ENCODE measurements around the gene RPL37A.

Gene RPL37A

DNA sequence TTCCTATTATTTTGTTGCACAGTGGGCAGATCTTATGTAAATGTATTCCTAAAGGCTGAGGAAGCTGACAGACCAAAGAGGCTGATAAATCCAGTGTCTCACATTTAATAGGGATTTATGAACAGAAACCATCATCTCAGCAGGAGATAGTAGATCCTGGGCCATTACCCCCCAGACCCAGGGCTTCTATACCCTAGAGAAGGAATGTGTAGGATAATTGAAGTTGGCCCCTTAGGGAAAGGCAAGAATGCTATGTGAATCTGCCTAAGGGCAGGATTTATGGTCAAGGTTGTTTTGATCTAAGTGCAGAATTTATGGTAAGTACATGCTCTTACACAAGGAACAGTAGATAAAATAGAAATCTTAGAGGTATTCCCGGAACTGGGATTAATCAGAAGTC lies 29.0 kb downstream of the RPL37A start:
- TF ChIP-seq YY1 (IDR thresholded peaks at IDR 0.05; ENCODE audit: low read depth) = no peak
- no peak for TF ChIP-seq EP300 (IDR thresholded peaks at IDR 0.05; ENCODE audit: borderline replicate concordance)
- TF ChIP-seq CREB1 (IDR thresholded peaks at IDR 0.05; ENCODE audit: low read depth) = no peak
- no peak for TF ChIP-seq TEAD4 (IDR thresholded peaks at IDR 0.05)
- no peak for TF ChIP-seq EGR1 (IDR thresholded peaks at IDR 0.05)
- no peak for TF ChIP-seq ZBTB7A (IDR thresholded peaks at IDR 0.05; ENCODE audit: low read depth)
- no peak for TF ChIP-seq TAF1 (IDR thresholded peaks at IDR 0.05; ENCODE audit: low read depth)
- TF ChIP-seq, protein P1, sequence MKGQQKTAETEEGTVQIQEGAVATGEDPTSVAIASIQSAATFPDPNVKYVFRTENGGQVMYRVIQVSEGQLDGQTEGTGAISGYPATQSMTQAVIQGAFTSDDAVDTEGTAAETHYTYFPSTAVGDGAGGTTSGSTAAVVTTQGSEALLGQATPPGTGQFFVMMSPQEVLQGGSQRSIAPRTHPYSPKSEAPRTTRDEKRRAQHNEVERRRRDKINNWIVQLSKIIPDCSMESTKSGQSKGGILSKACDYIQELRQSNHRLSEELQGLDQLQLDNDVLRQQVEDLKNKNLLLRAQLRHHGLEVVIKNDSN (IDR thresholded peaks at IDR 0.05) = no peak
- TF ChIP-seq CEBPB (IDR thresholded peaks at IDR 0.05) = no peak
- TF ChIP-seq, protein P2, sequence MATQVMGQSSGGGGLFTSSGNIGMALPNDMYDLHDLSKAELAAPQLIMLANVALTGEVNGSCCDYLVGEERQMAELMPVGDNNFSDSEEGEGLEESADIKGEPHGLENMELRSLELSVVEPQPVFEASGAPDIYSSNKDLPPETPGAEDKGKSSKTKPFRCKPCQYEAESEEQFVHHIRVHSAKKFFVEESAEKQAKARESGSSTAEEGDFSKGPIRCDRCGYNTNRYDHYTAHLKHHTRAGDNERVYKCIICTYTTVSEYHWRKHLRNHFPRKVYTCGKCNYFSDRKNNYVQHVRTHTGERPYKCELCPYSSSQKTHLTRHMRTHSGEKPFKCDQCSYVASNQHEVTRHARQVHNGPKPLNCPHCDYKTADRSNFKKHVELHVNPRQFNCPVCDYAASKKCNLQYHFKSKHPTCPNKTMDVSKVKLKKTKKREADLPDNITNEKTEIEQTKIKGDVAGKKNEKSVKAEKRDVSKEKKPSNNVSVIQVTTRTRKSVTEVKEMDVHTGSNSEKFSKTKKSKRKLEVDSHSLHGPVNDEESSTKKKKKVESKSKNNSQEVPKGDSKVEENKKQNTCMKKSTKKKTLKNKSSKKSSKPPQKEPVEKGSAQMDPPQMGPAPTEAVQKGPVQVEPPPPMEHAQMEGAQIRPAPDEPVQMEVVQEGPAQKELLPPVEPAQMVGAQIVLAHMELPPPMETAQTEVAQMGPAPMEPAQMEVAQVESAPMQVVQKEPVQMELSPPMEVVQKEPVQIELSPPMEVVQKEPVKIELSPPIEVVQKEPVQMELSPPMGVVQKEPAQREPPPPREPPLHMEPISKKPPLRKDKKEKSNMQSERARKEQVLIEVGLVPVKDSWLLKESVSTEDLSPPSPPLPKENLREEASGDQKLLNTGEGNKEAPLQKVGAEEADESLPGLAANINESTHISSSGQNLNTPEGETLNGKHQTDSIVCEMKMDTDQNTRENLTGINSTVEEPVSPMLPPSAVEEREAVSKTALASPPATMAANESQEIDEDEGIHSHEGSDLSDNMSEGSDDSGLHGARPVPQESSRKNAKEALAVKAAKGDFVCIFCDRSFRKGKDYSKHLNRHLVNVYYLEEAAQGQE (IDR thresholded peaks at IDR 0.05; ENCODE audit: low read depth) = no peak
- TF ChIP-seq NFIC (IDR thresholded peaks at IDR 0.05) = no peak
- TF ChIP-seq MAX (IDR thresholded peaks at IDR 0.05) = no peak

DNA sequence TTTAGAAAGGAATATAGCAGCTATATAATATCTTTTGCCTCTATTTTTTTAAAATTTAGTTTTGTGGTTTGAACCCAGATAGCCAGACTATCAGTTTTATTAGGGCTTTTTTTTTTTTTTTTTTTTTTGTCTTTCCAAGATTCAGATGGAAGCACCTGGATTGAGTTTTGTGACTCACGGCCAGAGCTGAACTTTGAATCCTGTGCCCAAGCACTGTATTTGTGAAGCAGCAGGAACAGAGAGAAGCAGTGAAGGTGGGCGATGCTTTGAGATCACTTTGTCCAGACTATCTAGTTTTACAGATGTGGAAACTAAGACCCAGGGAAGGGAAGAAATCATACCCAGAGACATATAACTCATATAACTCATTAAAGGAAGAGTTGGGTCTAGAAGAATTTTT lies 33.9 kb downstream of the RPL37A start:
- no peak for TF ChIP-seq EP300 (IDR thresholded peaks at IDR 0.05; ENCODE audit: borderline replicate concordance)
- TF ChIP-seq YY1 (IDR thresholded peaks at IDR 0.05; ENCODE audit: low read depth) = no peak
- TF ChIP-seq ZBTB7A (IDR thresholded peaks at IDR 0.05; ENCODE audit: low read depth) = no peak
- TF ChIP-seq CEBPB (IDR thresholded peaks at IDR 0.05) = no peak

GRCh38 chr2:216533609-216534008 lies 35.0 kb downstream of the RPL37A start:
- TF ChIP-seq, protein P2 (IDR thresholded peaks at IDR 0.05; ENCODE audit: low read depth) = no peak
- TF ChIP-seq EP300 (IDR thresholded peaks at IDR 0.05; ENCODE audit: borderline replicate concordance) = no peak
- no peak for TF ChIP-seq TAF1 (IDR thresholded peaks at IDR 0.05; ENCODE audit: low read depth)
- no peak for TF ChIP-seq EGR1 (IDR thresholded peaks at IDR 0.05)
- no peak for TF ChIP-seq TCF12 (IDR thresholded peaks at IDR 0.05; ENCODE audit: low read depth)
- no peak for TF ChIP-seq RAD21 (IDR thresholded peaks at IDR 0.05; ENCODE audit: low read depth)
- TF ChIP-seq MAX (IDR thresholded peaks at IDR 0.05) = no peak
- TF ChIP-seq NFIC (IDR thresholded peaks at IDR 0.05) = no peak
- TF ChIP-seq YY1 (IDR thresholded peaks at IDR 0.05; ENCODE audit: low read depth) = no peak

- TF ChIP-seq TAF1 (IDR thresholded peaks at IDR 0.05; ENCODE audit: low read depth) = no peak
- no peak for TF ChIP-seq NFIC (IDR thresholded peaks at IDR 0.05)
- TF ChIP-seq EGR1 (IDR thresholded peaks at IDR 0.05) = no peak
- TF ChIP-seq TCF12 (IDR thresholded peaks at IDR 0.05; ENCODE audit: low read depth) = no peak
- no peak for TF ChIP-seq CREB1 (IDR thresholded peaks at IDR 0.05; ENCODE audit: low read depth)
- TF ChIP-seq, protein P1 (IDR thresholded peaks at IDR 0.05) = no peak
- TF ChIP-seq TEAD4 (IDR thresholded peaks at IDR 0.05) = no peak
- TF ChIP-seq EP300 (IDR thresholded peaks at IDR 0.05; ENCODE audit: borderline replicate concordance) = no peak
- TF ChIP-seq, protein P2 (IDR thresholded peaks at IDR 0.05; ENCODE audit: low read depth) = no peak
- no peak for TF ChIP-seq CEBPB (IDR thresholded peaks at IDR 0.05)
- TF ChIP-seq RAD21 (IDR thresholded peaks at IDR 0.05; ENCODE audit: low read depth) = no peak
- TF ChIP-seq MAX (IDR thresholded peaks at IDR 0.05) = no peak
- TF ChIP-seq FOXM1 (IDR thresholded peaks at IDR 0.05; ENCODE audit: borderline replicate concordance, low read depth) = no peak
- TF ChIP-seq ZBTB7A (IDR thresholded peaks at IDR 0.05; ENCODE audit: low read depth) = no peak
Measured at GRCh38 chr2:216534809-216535208, 36.2 kb downstream of the RPL37A start.

Measured in Ishikawa (cell line).